Fibroblast of peridontal ligament (primary cell): Measurements from ENCODE around the gene THSD4.
"Not testable (repeated sequence)": the region's sequence is repeated elsewhere in the genome, so short reads cannot be mapped to it uniquely, and the experiment has no call there.

Source experiments
- DNase-seq: peaks from one replicate; pipeline ENCODE4 v3.0.0-alpha.2; 2010; ENCODE audit errors: extremely low read depth

Gene THSD4

DNA sequence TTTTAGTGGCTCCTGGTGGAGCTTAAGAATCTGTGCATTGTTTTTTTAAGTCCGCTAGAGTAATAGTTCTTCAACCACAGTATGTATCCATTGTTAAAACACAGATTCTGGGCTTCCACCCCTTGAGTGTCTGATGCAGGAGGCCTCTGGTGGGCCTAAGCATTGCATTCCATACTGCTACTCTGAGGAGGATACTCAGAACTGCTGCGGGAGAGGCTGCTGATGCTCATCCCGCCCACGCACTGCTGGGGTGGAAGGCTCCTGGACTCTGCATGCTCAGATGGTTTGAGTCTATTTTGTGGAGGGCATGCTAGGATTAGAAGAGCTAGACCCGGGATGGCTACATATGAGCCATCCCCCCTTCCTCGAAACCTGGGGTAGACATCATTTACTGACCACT, 74.4 kb downstream of the THSD4 start:
- DNase-seq: no peak

GRCh38 chr15:71191296-71191695, 76.0 kb downstream of the THSD4 start:
- DNase-seq: no peak

DNA sequence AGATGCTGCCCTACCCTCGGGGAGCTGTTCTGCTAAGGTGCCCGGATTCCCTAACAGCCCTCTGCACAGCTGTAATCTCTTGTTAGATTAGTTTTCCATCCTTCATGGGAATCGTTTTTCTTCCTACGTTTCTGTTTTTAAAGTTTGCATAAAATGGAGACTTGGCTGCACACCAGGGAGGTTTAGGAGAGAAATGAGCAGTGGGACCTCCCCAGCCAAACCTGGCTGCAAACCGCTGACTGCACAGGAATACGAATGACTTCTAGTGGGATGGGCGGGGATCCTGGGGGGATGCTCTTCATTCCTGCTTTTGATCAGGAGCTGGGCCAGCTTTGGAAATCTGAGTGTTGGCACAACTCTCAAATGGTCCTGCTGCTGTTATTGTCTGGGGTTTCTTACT, 77.5 kb downstream of the THSD4 start:
- no peak for DNase-seq

DNA sequence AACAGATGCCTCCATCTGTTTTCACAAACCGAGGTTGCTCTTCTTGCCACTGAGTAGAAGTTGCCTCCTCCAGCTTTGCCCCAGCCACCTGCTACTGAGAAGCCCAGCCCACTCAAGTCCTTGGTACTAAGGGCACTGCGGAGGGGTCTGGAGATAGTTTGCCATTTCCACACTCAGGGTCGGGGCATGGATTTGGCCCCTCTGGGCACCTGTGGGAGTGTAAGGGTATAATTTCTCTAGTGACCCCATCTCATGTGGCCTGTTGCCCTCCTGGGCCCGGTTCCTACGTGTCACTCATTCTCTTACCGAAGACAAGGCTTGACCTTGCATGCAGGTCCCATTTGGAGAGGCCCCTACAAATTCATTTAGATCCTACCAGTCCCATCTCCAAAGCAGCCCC, 79.0 kb downstream of the THSD4 start:
- DNase-seq: no peak

DNA sequence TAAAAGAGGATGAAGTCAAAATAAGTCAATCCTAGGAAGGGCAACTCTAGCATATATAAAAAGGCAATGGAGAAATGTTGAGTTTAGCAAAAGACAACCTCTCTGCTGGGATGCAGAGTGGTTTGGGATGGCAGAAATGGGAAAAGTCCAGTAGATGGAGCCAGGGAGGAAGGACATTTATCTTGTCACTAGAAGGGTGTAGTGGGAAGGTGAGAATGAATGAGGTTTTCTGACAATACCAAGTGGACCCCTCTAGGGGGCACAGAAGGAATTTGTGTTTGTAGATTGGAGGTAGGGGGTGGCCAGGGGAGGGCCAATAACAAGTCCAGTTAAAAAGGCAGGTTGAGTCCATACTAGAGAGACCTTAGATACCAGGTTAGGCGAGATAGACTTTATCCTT, 80.0 kb downstream of the THSD4 start:
- DNase-seq: no peak

GRCh38 chr15:71197620-71198019, 82.3 kb downstream of the THSD4 start:
- no peak for DNase-seq

DNA sequence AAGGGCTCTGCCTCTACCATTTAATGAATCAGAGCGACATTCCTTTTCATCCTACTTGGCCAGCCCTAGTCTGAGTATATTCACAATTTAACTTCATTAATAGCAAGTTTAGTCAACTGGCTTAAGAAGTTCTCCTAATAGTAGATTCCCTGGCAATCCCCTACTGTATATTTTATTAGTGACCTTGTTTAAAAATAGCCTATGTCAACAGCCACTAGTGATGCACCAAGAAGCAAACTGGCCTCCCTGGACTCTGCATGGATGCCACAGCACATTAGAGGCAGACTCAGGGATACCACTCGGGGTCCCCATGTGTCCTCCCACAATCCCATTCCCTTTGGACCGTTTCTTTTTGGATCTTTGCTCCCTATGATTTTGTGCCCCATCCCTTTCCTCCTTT, 83.6 kb downstream of the THSD4 start:
- DNase-seq: no peak

DNA sequence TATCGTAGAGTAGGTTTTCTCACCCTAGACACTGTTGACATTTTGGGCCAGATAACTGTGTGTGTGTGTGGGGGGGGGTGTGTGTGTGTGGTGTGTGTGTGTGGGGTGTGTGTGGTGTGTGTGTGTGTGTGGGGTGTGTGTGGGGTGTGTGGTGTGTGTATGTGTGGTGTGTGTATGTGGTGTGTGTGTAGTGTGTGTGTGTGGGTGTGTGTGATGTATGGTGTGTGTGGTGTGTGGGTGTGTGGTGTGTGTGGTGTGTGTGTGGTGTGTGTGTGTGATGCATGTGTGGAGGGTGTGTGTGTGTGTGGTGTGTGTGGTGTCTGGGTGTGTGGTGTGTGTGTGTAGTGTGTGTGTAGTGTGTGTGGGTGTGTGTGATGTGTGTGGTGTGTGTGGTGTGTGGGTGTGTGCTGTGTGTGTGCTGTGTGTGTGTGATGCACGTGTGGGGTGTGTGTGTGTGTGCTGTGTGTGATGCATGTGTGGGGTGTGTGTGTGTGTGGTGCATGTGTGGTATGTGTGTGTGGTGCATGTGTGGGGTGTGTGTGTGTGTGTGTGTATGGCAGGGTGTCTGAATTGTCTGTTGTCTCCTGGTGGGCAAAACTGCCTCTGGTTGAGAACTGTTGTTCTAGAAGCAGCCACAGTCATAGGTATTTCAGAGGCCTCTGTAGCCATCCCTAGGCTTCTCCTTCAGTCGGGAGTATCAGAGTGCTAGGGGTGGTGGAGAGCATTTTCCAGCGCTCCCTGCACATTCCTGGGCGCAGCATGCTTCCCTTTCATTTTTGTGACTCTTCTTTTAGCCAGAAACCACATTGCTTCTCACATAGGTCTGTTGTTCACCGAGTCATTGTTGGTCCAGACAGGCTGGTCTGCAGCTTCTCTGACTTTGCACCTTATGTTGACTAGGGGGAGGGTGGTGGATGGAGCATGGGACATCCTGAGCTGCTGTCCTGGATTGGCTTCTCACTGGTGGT, 84.4 kb downstream of the THSD4 start:
- DNase-seq: no peak

DNA sequence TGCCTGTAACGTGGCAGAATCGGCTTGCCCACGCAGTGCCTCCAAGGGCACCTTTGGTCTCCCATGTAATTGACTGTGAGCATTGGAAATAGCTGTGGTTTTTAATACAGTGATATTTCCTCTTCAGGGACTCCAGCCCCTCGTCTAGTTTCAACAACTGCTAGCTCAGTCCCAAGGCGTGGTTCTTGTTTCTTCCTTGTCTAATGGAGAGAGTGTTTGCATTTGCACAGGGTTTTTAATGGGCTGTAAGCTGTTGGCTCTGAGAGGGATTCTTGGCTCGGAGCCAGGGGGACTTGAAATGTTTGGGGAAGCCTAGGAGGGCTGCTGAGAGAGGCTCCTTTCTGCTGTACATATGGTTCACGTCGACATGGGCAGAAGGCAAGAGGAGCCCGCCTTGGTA, 86.2 kb downstream of the THSD4 start:
- no peak for DNase-seq

DNA sequence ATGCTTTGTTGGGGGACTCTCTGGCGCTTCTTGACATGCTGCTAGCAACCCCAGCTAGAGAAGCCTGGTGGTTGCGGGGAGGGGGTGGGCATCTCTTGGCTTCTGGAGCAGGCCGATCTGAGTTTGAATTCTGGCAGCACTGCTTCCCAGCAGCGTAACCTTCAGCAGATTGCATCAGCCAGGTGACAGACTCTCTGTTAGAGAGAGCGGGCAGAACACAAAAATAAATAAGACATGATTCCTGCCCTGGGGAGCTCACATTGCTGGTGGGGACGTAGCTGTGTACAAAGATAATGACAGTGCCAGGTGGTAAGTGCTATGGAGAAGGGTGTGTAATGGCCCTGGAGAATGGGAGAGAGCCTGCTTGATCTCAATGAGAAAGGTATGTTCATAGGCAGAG, 87.4 kb downstream of the THSD4 start:
- no peak for DNase-seq

- DNase-seq: peak; percentile 79
Measured at GRCh38 chr15:71203586-71204474, 88.6 kb downstream of the THSD4 start.

DNA sequence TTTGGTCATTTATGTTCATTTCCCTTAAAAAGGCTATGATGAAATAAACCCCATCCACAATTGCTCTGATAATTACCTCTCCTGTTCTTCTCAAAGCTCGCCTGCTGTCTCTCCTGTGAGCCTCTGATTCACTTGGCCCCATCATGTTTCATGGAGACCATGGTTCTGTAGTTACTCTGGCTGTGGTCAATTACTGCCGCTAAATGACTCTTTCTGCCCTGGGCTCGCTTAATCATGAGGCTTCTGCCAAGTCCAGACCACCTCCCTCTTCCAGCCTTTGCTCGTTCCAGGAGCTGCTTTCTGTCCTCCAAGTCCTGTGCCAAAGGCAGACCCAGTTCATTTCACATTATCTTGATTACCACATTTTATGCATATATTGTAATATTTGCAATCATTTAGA, 91.9 kb downstream of the THSD4 start:
- DNase-seq: no peak

DNA sequence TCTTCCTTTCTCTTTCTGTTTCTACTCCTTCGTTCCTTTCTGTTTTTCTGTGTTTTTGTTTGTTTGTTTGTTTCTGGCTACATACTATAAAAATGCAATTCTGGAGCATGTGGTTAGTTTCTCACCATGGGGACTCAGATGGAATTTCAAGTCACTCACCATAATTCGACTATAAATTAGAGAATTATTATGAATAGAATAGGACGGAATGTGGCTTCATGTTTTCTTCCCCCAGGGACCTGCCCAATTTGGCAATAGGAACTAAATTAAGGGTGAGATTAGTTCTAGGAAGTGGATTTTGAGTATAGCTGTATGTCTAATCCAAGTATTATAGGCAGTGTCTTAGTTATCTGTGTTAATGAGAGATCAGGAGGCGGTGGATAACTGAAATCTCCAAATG, 96.9 kb downstream of the THSD4 start:
- peak; percentile 20 for DNase-seq

GRCh38 chr15:71213943-71214342, 98.7 kb downstream of the THSD4 start:
- not testable (repeated sequence) for DNase-seq

GRCh38 chr15:71215126-71215894, 100.0 kb downstream of the THSD4 start:
- no peak for DNase-seq

DNA sequence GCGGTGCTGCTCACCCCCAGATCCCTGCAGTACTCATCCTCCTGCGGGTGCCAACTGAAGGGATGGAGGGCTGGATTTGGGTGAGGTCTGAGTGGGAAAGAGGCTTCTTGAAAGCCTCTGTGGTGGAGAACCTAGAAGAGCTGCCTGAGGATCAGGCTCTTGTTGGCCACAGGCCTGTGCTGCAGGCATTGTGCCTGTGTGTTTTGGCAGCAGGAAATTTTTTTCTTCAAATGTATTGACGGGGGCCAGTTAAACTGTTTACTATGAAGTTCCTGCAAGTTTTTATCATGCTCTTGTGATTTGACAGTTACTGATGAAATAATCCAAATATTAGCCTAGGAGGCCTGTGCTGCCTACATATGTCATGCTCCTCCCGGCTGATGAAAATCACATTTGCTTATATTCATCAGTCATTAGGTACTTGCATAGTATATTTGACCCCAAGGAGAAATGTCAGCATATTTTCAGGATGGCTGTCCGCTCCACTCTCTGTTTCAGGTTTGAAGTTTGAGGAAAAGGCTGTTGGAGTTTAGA, 103.1 kb downstream of the THSD4 start:
- peak; percentile 62 for DNase-seq

GRCh38 chr15:71219101-71219500, 103.8 kb downstream of the THSD4 start:
- DNase-seq: peak; percentile 66

DNA sequence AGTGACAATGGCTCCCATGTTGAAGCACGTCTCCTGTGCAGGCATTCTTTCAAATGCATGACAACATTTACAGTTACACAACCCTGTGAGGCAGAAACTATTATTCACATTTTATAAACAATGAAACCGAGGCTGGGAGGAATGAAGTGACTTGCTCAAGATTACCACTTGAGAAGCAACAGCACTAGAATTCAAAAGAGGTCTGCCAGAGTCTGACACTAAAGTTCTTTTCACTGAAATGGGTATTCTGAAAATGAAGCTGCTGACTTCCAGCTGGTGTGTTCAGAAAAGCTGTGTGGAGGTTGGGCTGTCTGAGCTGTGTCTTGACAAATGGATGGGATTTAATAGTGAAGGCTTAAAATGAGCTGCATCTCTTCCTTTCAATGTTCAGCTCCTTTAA, 104.4 kb downstream of the THSD4 start:
- DNase-seq: peak; percentile 96

GRCh38 chr15:71220828-71221227, 105.6 kb downstream of the THSD4 start:
- DNase-seq: no peak

DNA sequence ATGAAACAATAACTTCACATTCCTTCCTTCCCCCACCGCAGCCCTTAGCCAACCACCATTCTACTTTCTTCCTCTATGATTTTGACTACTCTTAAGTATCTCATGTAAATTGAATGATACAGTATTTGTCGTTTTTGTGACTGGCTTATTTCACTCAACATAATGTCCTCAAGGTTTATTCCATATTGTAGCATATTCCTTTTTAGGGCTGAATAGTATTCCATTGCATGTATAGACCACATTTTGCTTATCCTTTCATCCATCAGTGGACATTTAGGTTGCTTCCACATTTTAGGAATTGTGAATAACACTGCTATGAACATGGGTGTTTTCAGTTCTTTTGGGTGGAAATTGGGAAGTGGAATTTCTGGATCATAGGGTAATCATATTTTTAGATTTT, 106.1 kb downstream of the THSD4 start:
- DNase-seq: no peak

DNA sequence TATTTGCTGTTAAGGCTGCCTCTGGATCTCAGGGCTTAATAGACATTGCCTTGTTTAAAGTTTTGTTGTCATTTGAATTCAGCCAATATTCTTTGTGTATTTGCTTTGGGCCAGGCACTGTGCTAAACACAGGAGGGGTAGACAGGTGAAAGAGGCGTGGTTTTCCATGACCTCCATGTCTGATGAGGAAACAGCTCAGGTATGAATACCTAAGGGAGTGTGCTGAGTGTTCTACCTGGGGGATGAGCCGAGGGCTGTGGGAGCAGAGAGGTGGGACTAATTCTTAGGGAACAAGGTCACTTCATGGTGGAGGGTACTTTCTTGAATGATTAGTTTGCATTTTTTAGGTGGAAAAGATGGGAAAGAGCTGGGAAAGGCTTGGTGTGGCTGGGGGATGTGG, 108.2 kb downstream of the THSD4 start:
- DNase-seq: no peak

DNA sequence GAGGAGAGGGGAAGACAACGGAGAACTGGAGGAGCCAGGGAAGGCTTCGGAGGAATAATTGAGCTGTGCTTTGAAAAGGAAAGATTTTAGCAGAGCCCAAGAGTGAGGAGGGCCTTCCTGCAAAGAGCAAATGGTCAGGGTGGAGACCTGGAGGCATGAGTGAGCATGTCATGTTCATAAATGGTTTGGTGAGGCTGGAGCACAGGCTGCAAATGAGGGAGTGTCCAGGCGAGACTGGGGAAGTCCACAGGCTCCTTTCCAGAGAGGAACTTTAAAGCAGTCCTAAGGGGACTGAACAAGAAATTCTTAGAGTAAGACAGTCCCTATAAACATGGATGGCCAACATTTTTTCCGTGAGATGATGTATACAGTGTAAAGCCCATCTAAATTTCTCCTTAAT, 108.8 kb downstream of the THSD4 start:
- no peak for DNase-seq
